Measurements from ENCODE around the gene VSIG10. TPM values are rescaled to one million over a fixed set of nuclear protein-coding genes. Genes with fewer than 3 reads are reported as not detected.
A peak's percentile ranks its signal among the peaks of the same experiment; 100 is the strongest.

The VSIG10 gene
- polyA plus RNA-seq, 2 donors: 15.6 to 24.6 TPM

DNA sequence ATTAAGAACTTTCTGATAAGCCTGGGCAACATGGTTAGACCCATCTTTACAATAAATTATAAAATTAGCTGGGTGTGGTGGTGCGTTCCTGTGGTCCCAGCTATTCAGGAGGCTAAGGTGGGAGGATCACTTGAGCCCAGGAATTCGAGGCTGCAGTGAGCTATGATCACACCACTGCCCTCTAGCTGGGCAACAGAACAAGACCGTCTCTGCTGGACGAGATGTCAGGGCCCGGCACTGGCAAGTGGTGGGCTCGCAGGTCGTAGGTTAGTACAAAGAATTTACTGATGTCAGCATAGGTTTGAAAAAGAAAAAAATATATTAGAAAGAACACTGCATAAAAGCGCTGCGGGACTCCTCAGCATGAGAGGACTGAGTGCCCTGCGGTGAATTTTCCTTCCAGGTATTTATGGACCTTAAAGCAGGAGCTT, 15.7 kb upstream of the VSIG10 start:
- no peaks in the 10 kb centered on the region for H3K9me3 ChIP-seq (ENCODE audit: control insufficient read depth in 2 of 2, insufficient read depth in 1 of 2, low read depth in 1 of 2, low read length in 1 of 2)
- WGBS, 2 donors: 90% methylated on average over 10 of the region's 10 CpGs
- H3K4me1 ChIP-seq (ENCODE audit: control insufficient read depth in 2 of 2, insufficient read depth in 2 of 2, low read length in 1 of 2): no peaks in the 10 kb centered on the region
- H3K27ac ChIP-seq (ENCODE audit: low read depth in 2 of 2, low read length in 1 of 2): no peak overlapping the region
- H3K4me3 ChIP-seq (ENCODE audit: low read depth in 1 of 2, low read length in 2 of 2): no peak overlapping the region
- H3K27me3 ChIP-seq (ENCODE audit: control insufficient read depth in 1 of 2, insufficient read depth in 2 of 2, low read length in 2 of 2): no peaks in the 10 kb centered on the region
- H3K36me3 ChIP-seq (ENCODE audit: control insufficient read depth in 2 of 2, insufficient read depth in 2 of 2, low read length in 1 of 2): peaks cover 0 to 1% of the 10 kb centered on the region in 2 donors

DNA sequence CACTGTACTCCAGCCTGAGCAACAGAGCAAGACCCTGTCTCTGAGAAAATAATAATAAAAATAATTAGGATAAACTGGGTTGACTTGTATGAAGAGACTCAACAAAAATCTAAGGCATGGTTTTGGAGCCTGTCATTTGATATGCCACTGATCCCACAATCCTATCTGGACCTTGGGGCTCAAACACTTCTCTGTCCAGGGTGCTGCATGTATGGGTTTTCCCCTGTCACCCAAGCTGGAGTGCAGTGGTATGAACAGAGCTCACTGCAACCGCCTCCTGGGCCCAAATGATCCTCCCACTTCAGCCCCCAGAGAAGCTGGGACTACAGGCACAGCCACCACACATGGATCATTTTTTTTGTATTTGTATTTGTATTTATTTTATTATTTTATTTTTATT, 5.3 kb upstream of the VSIG10 start:
- 81 to 87% methylated on average over 1 of the region's 1 CpG for WGBS, 2 donors
- H3K4me1 ChIP-seq (ENCODE audit: control insufficient read depth in 2 of 2, insufficient read depth in 2 of 2, low read length in 1 of 2): no peaks in the 10 kb centered on the region
- no peak overlapping the region for H3K27ac ChIP-seq (ENCODE audit: low read depth in 2 of 2, low read length in 1 of 2)
- no peaks in the 10 kb centered on the region for H3K9me3 ChIP-seq (ENCODE audit: control insufficient read depth in 2 of 2, insufficient read depth in 1 of 2, low read depth in 1 of 2, low read length in 1 of 2)
- H3K27me3 ChIP-seq (ENCODE audit: control insufficient read depth in 1 of 2, insufficient read depth in 2 of 2, low read length in 2 of 2): no peaks in the 10 kb centered on the region
- no peak overlapping the region for H3K4me3 ChIP-seq (ENCODE audit: low read depth in 1 of 2, low read length in 2 of 2)
- no peaks in the 10 kb centered on the region for H3K36me3 ChIP-seq (ENCODE audit: control insufficient read depth in 2 of 2, insufficient read depth in 2 of 2, low read length in 1 of 2)

DNA sequence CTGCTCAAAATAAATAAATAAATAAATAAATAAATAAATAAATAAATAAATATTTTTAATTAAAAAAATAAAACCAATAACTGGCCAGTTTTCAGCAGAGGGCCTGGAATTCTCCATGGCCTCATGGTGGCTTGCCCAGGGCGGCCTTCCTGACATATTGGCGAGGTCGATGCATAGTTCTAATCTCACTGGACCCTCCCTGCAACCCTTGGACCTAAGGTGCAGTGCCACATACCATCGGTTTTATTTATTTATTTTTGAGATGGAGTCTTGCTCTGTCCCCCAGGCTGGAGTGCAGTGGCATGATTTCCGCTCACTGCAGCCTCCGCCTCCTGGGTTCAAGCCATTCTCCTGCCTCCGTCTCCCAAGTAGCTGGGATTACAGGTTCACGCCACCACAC, 3.9 kb upstream of the VSIG10 start:
- Histone ChIP-seq H3K36me3 (ENCODE audit: control insufficient read depth in 2 of 2, insufficient read depth in 2 of 2, low read length in 1 of 2) (no peaks in the 10 kb centered on the region), H3K27ac (ENCODE audit: low read depth in 2 of 2, low read length in 1 of 2) (peak overlapping the region in 1 of 2 donors; percentile 19), H3K27me3 (ENCODE audit: control insufficient read depth in 1 of 2, insufficient read depth in 2 of 2, low read length in 2 of 2) (no peaks in the 10 kb centered on the region), H3K9me3 (ENCODE audit: control insufficient read depth in 2 of 2, insufficient read depth in 1 of 2, low read depth in 1 of 2, low read length in 1 of 2) (no peaks in the 10 kb centered on the region), H3K4me1 (ENCODE audit: control insufficient read depth in 2 of 2, insufficient read depth in 2 of 2, low read length in 1 of 2) (no peaks in the 10 kb centered on the region), H3K4me3 (ENCODE audit: low read depth in 1 of 2, low read length in 2 of 2) (no peak overlapping the region)
- 93 to 95% methylated on average over 8 of the region's 8 CpGs for WGBS, 2 donors

DNA sequence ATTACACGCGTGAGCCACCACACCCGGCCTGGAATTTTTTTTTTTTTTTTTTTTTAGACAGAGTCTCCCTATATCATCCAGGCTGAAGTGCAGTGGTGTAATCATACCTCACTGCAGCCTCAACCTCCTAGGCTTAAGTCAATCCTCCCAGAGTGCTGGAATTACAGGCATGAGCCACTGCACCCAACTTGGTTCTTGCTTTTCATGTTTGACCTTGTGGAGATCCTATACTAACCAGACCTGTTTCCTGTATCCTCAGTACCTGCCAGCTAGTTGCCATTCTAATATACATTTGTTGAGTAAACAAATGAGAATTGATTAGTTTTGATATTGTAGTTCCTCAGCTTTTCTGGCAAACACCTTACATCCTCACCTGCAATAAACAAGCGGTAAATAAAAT, 3.2 kb upstream of the VSIG10 start:
- Histone ChIP-seq H3K9me3 (ENCODE audit: control insufficient read depth in 2 of 2, insufficient read depth in 1 of 2, low read depth in 1 of 2, low read length in 1 of 2) (no peaks in the 10 kb centered on the region), H3K27ac (ENCODE audit: low read depth in 2 of 2, low read length in 1 of 2) (peak overlapping the region; percentile 21 to 56), H3K4me1 (ENCODE audit: control insufficient read depth in 2 of 2, insufficient read depth in 2 of 2, low read length in 1 of 2) (peaks cover 0 to 3% of the 10 kb centered on the region in 2 donors), H3K4me3 (ENCODE audit: low read depth in 1 of 2, low read length in 2 of 2) (no peak overlapping the region), H3K27me3 (ENCODE audit: control insufficient read depth in 1 of 2, insufficient read depth in 2 of 2, low read length in 2 of 2) (no peaks in the 10 kb centered on the region), H3K36me3 (ENCODE audit: control insufficient read depth in 2 of 2, insufficient read depth in 2 of 2, low read length in 1 of 2) (no peaks in the 10 kb centered on the region)
- WGBS, 2 donors: 60 to 64% methylated on average over 4 of the region's 4 CpGs

DNA sequence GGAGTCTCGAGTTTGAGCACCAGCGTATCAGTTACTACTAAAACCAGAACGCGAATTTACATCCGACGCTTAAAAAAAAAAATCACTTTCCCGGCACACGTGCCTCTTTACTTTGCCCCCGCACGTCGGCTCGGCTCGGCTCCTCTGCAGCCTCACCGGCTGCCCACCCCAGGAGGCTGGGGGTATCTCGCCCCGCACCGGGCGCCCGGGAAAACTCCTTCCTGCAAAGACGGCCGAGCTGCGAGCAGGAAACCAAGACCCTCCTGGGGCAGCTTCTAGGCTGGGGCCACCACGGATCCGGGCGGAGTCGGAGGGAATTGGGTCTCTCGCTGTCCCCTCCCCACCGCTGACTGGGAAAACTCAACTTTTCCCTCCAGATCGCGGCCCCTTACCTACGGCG, 610 bp downstream of the VSIG10 start:
- 0 to 1% methylated on average over 32 of the region's 32 CpGs for WGBS, 2 donors
- Histone ChIP-seq H3K4me1 (ENCODE audit: control insufficient read depth in 2 of 2, insufficient read depth in 2 of 2, low read length in 1 of 2) (peaks cover 0 to 5% of the 10 kb centered on the region in 2 donors), H3K9me3 (ENCODE audit: control insufficient read depth in 2 of 2, insufficient read depth in 1 of 2, low read depth in 1 of 2, low read length in 1 of 2) (no peaks in the 10 kb centered on the region)

DNA sequence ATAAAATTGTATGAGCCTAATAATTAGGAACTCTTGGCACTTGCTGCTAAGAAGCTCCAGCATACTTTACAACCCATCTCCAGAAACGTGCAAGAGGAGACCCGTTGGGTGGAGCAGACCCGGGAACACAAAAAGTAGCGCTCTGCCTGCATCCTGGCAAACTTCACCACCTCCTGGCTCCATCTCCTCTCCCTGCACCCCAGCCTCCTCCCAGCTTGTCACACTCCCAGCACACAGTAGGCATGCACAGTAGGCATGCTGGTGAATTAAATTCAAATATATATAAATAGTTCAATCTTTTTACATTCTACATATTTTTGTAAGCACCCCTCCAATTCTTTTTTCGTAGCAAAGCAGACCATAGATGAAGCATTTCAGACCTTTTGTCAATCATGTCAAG, 1.2 kb downstream of the VSIG10 start:
- Histone ChIP-seq H3K4me1 (ENCODE audit: control insufficient read depth in 2 of 2, insufficient read depth in 2 of 2, low read length in 1 of 2) (peaks cover 0 to 5% of the 10 kb centered on the region in 2 donors), H3K9me3 (ENCODE audit: control insufficient read depth in 2 of 2, insufficient read depth in 1 of 2, low read depth in 1 of 2, low read length in 1 of 2) (no peaks in the 10 kb centered on the region), H3K27me3 (ENCODE audit: control insufficient read depth in 1 of 2, insufficient read depth in 2 of 2, low read length in 2 of 2) (no peaks in the 10 kb centered on the region), H3K36me3 (ENCODE audit: control insufficient read depth in 2 of 2, insufficient read depth in 2 of 2, low read length in 1 of 2) (no peaks in the 10 kb centered on the region), H3K27ac (ENCODE audit: low read depth in 2 of 2, low read length in 1 of 2) (no peak overlapping the region), H3K4me3 (ENCODE audit: low read depth in 1 of 2, low read length in 2 of 2) (peak overlapping the region in 1 of 2 donors; percentile 70)
- WGBS, 2 donors: 22 to 36% methylated on average over 5 of the region's 5 CpGs

More for the DNA sequence above, 610 bp downstream of the VSIG10 start:
- Histone ChIP-seq H3K27ac (ENCODE audit: low read depth in 2 of 2, low read length in 1 of 2) (peak overlapping the region; percentile 51 to 80), H3K4me3 (ENCODE audit: low read depth in 1 of 2, low read length in 2 of 2) (peak overlapping the region; percentile 70 to 84), H3K36me3 (ENCODE audit: control insufficient read depth in 2 of 2, insufficient read depth in 2 of 2, low read length in 1 of 2) (no peaks in the 10 kb centered on the region), H3K27me3 (ENCODE audit: control insufficient read depth in 1 of 2, insufficient read depth in 2 of 2, low read length in 2 of 2) (no peaks in the 10 kb centered on the region)

DNA sequence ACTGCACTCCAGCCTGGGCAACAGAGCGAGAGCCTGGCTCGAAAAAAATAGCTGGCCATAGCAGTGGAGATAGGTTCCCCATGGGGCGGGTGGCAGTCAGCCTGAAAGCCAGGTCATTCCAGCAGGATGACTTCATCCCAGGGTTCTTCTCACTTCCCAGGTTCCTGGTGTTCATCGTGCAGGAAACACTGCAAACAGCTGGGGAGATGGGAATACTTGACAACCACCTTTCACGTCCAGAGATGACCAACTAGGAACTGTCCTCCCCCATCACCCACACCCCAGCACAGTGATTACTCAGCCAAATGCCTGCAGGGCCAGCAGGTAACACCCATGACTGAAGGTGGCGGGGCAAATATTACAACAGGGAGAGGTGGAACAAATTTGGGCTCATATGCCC, 1.7 kb downstream of the VSIG10 start:
- H3K4me1 ChIP-seq (ENCODE audit: control insufficient read depth in 2 of 2, insufficient read depth in 2 of 2, low read length in 1 of 2): peaks cover 0 to 5% of the 10 kb centered on the region in 2 donors
- H3K27ac ChIP-seq (ENCODE audit: low read depth in 2 of 2, low read length in 1 of 2): no peak overlapping the region
- peak overlapping the region in 1 of 2 donors; percentile 70 for H3K4me3 ChIP-seq (ENCODE audit: low read depth in 1 of 2, low read length in 2 of 2)
- H3K36me3 ChIP-seq (ENCODE audit: control insufficient read depth in 2 of 2, insufficient read depth in 2 of 2, low read length in 1 of 2): no peaks in the 10 kb centered on the region
- no peaks in the 10 kb centered on the region for H3K27me3 ChIP-seq (ENCODE audit: control insufficient read depth in 1 of 2, insufficient read depth in 2 of 2, low read length in 2 of 2)
- H3K9me3 ChIP-seq (ENCODE audit: control insufficient read depth in 2 of 2, insufficient read depth in 1 of 2, low read depth in 1 of 2, low read length in 1 of 2): no peaks in the 10 kb centered on the region
- whole genome bisulfite sequencing, 2 donors: 66 to 70% methylated on average over 6 of the region's 6 CpGs

DNA sequence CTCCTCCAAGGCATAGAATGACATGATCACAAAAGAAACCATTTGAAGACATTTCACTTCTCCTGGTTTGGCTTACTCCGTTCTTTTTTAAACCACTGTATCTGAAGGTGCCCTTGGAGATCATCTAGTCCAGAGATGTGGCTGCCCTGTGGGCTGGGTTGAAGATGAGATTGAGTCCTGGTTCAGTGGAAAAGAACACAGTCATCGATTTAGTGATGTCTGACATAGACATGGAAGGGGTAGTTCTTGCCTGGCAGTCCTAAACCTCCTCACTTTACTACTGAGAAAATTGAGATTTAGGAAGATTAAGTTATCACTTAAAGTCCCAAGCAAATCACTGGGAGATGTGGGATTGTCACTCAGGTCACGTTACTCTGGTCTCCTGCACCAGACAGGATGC, 2.8 kb downstream of the VSIG10 start:
- Histone ChIP-seq H3K4me3 (ENCODE audit: low read depth in 1 of 2, low read length in 2 of 2) (no peak overlapping the region), H3K27me3 (ENCODE audit: control insufficient read depth in 1 of 2, insufficient read depth in 2 of 2, low read length in 2 of 2) (no peaks in the 10 kb centered on the region)
- WGBS, 2 donors: 68 to 77% methylated on average over 3 of the region's 3 CpGs

DNA sequence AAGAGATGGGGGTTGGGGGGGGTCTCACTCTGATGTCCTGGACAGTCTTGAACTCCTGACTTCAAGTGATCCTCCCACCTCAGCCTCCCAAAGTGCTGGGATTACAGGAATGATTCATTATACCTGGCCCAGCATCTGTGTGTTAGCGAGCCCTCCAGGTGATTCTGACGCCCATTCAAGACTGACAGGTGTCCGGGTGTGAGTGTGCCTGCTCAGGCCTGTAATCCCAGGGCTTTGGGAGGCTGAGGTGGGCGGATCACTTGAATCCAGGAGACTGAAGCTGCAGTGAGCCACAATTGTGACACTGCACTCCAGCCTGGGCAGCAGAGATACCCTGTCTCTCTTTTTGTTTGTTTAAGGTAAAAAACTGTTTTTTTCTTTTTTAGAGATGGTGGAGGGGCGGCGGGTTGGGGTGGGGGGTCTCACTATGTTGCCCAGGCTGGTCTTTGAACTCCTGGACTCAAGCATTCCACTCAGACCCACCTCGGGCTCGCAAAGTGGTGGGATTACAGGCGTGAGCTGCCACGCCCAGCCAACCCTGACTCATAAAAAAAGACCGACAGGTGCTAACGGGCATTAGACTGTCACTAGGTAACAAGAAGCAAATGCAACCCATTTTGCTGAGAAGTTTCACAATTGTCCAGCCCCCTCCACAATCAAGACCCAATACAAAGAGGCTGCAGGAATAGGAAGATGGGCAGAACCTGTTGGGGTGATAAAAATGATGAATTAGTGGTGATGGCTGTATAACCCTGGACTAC, 4.7 kb downstream of the VSIG10 start:
- H3K4me1 ChIP-seq (ENCODE audit: control insufficient read depth in 2 of 2, insufficient read depth in 2 of 2, low read length in 1 of 2): peaks cover 0 to 5% of the 10 kb centered on the region in 2 donors
- WGBS, 2 donors: 53 to 60% methylated on average over 12 of the region's 12 CpGs
- no peaks in the 10 kb centered on the region for H3K27me3 ChIP-seq (ENCODE audit: control insufficient read depth in 1 of 2, insufficient read depth in 2 of 2, low read length in 2 of 2)
- no peaks in the 10 kb centered on the region for H3K36me3 ChIP-seq (ENCODE audit: control insufficient read depth in 2 of 2, insufficient read depth in 2 of 2, low read length in 1 of 2)
- H3K4me3 ChIP-seq (ENCODE audit: low read depth in 1 of 2, low read length in 2 of 2): no peak overlapping the region
- H3K27ac ChIP-seq (ENCODE audit: low read depth in 2 of 2, low read length in 1 of 2): no peak overlapping the region
- H3K9me3 ChIP-seq (ENCODE audit: control insufficient read depth in 2 of 2, insufficient read depth in 1 of 2, low read depth in 1 of 2, low read length in 1 of 2): no peaks in the 10 kb centered on the region

More for the DNA sequence above, 2.8 kb downstream of the VSIG10 start:
- Histone ChIP-seq H3K9me3 (ENCODE audit: control insufficient read depth in 2 of 2, insufficient read depth in 1 of 2, low read depth in 1 of 2, low read length in 1 of 2) (no peaks in the 10 kb centered on the region), H3K4me1 (ENCODE audit: control insufficient read depth in 2 of 2, insufficient read depth in 2 of 2, low read length in 1 of 2) (peaks cover 0 to 5% of the 10 kb centered on the region in 2 donors), H3K27ac (ENCODE audit: low read depth in 2 of 2, low read length in 1 of 2) (no peak overlapping the region), H3K36me3 (ENCODE audit: control insufficient read depth in 2 of 2, insufficient read depth in 2 of 2, low read length in 1 of 2) (no peaks in the 10 kb centered on the region)

DNA sequence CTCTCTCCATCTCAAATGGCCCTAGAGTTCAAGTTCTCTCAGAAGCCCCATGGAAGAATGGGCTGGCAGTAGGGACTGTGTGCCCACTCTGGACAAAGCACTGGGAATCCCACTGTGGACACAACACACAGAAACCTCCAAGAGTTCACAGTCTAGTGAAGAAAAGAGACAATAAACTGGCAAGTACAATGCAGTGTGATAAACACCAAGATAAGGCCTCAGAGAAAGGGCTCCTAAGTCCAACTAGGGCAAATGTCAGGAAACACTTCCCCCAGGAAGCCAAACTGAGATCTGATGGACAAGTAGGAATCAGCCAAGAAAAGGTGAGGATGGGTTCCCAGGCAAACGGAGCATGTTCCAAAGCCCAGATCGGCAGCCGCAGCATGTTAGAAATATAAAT, 5.4 kb downstream of the VSIG10 start:
- WGBS, 2 donors: 84 to 91% methylated on average over 3 of the region's 3 CpGs
- Histone ChIP-seq H3K27me3 (ENCODE audit: control insufficient read depth in 1 of 2, insufficient read depth in 2 of 2, low read length in 2 of 2) (no peaks in the 10 kb centered on the region), H3K9me3 (ENCODE audit: control insufficient read depth in 2 of 2, insufficient read depth in 1 of 2, low read depth in 1 of 2, low read length in 1 of 2) (no peaks in the 10 kb centered on the region), H3K27ac (ENCODE audit: low read depth in 2 of 2, low read length in 1 of 2) (no peak overlapping the region), H3K4me1 (ENCODE audit: control insufficient read depth in 2 of 2, insufficient read depth in 2 of 2, low read length in 1 of 2) (peaks cover 0 to 5% of the 10 kb centered on the region in 2 donors), H3K4me3 (ENCODE audit: low read depth in 1 of 2, low read length in 2 of 2) (no peak overlapping the region), H3K36me3 (ENCODE audit: control insufficient read depth in 2 of 2, insufficient read depth in 2 of 2, low read length in 1 of 2) (peaks cover 0 to 4% of the 10 kb centered on the region in 2 donors)
